HepG2 (cell line): ENCODE results near the gene ATAD3C. TPM values are rescaled to one million over a fixed set of nuclear protein-coding genes. Genes with fewer than 3 reads are reported as not detected.
A peak's percentile ranks its signal among the peaks of the same experiment; 100 is the strongest.

Experiments used
- GTF2F1 ChIP-seq: fragments of 150-350 bp; IDR thresholded peaks from 2 replicates; pipeline ENCODE4 v1.6.1; 2014; ENCODE audit warnings: low read length
- KLF13 ChIP-seq: sonication (generic); formaldehyde crosslinking; IDR thresholded peaks from 2 replicates; pipeline ENCODE4 v1.4.0; 2020; ENCODE audit warnings: mild to moderate bottlenecking, missing genetic modification reagents
- MTA1 ChIP-seq: sonication (generic); formaldehyde crosslinking; IDR thresholded peaks from 2 replicates; pipeline ENCODE4 v1.4.0; 2020; ENCODE audit warnings: missing genetic modification reagents, mild to moderate bottlenecking, borderline replicate concordance
- PAF1 ChIP-seq: IDR thresholded peaks from 2 replicates; pipeline ENCODE4 v1.6.1; 2016; ENCODE audit warnings: missing genetic modification reagents, missing compliant biosample characterization
- ZNF263 ChIP-seq: sonication (generic); formaldehyde crosslinking; IDR thresholded peaks from 2 replicates; pipeline ENCODE4 v1.4.0; 2020; ENCODE audit warnings: missing genetic modification reagents
- ZNF274 ChIP-seq: sonication (generic); formaldehyde crosslinking; IDR thresholded peaks from 2 replicates; pipeline ENCODE4 v1.5.1; 2020; ENCODE audit warnings: mild to moderate bottlenecking, missing genetic modification reagents
- ZNF552 ChIP-seq: sonication (generic); formaldehyde crosslinking; IDR thresholded peaks from 2 replicates; pipeline ENCODE4 v1.9.0; 2022; ENCODE audit warnings: missing genetic modification reagents, mild to moderate bottlenecking, borderline replicate concordance
- ZNF619 ChIP-seq: sonication (generic); formaldehyde crosslinking; IDR thresholded peaks from 2 replicates; pipeline ENCODE4 v1.4.0; 2020; ENCODE audit warnings: mild to moderate bottlenecking, missing genetic modification reagents
- ZNF629 ChIP-seq: sonication (generic); formaldehyde crosslinking; conservative IDR thresholded peaks from 2 replicates; pipeline ENCODE4 v1.5.0; 2020; ENCODE audit warnings: missing genetic modification reagents
- polyA plus RNA-seq, 8 experiments: library from polyadenylated mRNA; depleted of rRNA in 3 of 8; stranded (reverse) in 7 of 8; unstranded in 1 of 8; fragments of >200 nt; fragmentation: Illumina TruSeq in 4 of 8; extraction: Trizol in 4 of 8; gene quantifications; 2 replicates each; pipeline versions ENCODE4 v1.2.1 to v1.2.3, GENCODE V29; 2011 to 2016; ENCODE audit warnings: low read depth in 4 of 8, missing spikeins in 1 of 8, mixed read lengths in 1 of 8; ENCODE audit not compliant: insufficient read depth in 1 of 8
- total RNA-seq, 5 experiments: library from RNA; depleted of rRNA; stranded (reverse); fragments of >200 nt; fragmentation: Illumina TruSeq; extraction: Trizol; gene quantifications; 2 replicates each; pipeline ENCODE4 v1.2.3, GENCODE V29; 2016; ENCODE audit warnings: low read depth in 1 of 5
- TF ChIP-seq, protein P1 (sequence below): sonication (generic); formaldehyde crosslinking; IDR thresholded peaks from 2 replicates; pipeline ENCODE4 v1.4.0; 2020; ENCODE audit warnings: missing genetic modification reagents
- TF ChIP-seq, protein P2 (sequence below): IDR thresholded peaks from 2 replicates; pipeline ENCODE4 v1.6.1; 2016; ENCODE audit warnings: low read depth
- TF ChIP-seq, protein P3 (sequence below): sonication (generic); formaldehyde crosslinking; IDR thresholded peaks from 2 replicates; pipeline ENCODE4 v1.8.0; 2022; ENCODE audit warnings: missing genetic modification reagents, low read depth, mild to moderate bottlenecking, borderline replicate concordance
- TF ChIP-seq, protein P4 (sequence below): sonication (generic); formaldehyde crosslinking; conservative IDR thresholded peaks from 2 replicates; pipeline ENCODE4 v1.8.0; 2022; ENCODE audit warnings: low read depth, missing genetic modification reagents
- TF ChIP-seq, protein P5 (sequence below): sonication (generic); formaldehyde crosslinking; IDR thresholded peaks from 2 replicates; pipeline ENCODE4 v1.4.0; 2020; ENCODE audit warnings: mild to moderate bottlenecking, missing genetic modification reagents

Gene ATAD3C
- total and polyA plus RNA-seq, 2 of the 13 experiments (the other 11 are each of a cell fraction or from before 2014, with no cell fraction given), result 2.4 to 3.2 TPM

DNA sequence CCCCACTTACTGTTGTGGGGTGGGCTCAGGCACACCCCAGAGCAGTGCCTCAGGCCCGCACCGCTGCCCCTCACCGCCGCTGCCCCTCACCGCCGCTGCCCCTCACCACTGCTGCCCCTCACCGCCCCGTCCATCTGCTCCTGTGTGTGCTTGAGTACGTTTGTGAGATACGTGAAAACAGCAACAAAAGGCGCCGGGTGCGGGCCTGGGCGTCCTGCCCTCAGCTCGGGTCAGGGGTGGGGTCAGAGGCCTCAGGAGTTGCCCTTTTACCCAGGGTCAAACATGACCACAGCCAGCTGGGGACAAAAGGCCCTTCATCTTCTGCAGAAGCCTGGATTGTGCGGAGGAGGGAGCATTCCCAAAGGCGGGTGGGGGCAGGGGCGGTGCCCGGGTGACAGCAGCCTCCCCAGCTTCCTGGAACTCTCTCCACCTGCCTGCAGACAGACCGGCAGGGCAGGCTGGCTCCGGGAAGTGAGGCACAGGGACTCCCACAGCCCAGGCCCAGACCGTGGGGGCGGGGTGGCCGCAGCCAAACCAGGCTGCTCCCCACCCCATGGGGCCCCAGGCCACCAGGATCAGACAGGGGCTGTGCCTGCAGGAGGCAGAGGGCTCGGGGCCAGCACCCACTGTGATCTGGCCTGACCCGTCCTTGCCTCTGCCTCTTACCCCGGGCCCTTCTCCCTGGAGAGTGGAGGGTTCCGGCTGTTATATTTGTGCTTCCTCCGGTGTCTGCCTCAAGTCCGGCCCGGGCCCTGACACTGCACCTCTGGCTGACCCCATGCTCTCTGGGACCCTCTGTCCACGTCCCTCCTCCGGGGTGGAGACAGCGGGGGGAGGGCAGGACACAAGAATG lies 16.3 kb upstream of the ATAD3C start (continued):
- TF ChIP-seq, protein P1, sequence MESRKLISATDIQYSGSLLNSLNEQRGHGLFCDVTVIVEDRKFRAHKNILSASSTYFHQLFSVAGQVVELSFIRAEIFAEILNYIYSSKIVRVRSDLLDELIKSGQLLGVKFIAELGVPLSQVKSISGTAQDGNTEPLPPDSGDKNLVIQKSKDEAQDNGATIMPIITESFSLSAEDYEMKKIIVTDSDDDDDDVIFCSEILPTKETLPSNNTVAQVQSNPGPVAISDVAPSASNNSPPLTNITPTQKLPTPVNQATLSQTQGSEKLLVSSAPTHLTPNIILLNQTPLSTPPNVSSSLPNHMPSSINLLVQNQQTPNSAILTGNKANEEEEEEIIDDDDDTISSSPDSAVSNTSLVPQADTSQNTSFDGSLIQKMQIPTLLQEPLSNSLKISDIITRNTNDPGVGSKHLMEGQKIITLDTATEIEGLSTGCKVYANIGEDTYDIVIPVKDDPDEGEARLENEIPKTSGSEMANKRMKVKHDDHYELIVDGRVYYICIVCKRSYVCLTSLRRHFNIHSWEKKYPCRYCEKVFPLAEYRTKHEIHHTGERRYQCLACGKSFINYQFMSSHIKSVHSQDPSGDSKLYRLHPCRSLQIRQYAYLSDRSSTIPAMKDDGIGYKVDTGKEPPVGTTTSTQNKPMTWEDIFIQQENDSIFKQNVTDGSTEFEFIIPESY (CRISPR knock-in tag), result no peak
- TF ChIP-seq GTF2F1 (no peak), MTA1 (CRISPR knock-in tag) (peak; percentile 39; the same call in 1 of the 2 replicates), ZNF552 (CRISPR knock-in tag) (peak; percentile 86), ZNF619 (CRISPR knock-in tag) (no peak; the same call in 1 of the 2 replicates), ZNF263 (CRISPR knock-in tag) (peak; percentile 72), PAF1 (CRISPR knock-in tag) (peak; percentile 40), ZNF629 (CRISPR knock-in tag) (no peak), KLF13 (CRISPR knock-in tag) (0 out of 2 replicates have a peak, but pooled peaks have one; percentile 21), ZNF274 (CRISPR knock-in tag) (peak; percentile 68; the same call in 1 of the 2 replicates)
- TF ChIP-seq, protein P2, sequence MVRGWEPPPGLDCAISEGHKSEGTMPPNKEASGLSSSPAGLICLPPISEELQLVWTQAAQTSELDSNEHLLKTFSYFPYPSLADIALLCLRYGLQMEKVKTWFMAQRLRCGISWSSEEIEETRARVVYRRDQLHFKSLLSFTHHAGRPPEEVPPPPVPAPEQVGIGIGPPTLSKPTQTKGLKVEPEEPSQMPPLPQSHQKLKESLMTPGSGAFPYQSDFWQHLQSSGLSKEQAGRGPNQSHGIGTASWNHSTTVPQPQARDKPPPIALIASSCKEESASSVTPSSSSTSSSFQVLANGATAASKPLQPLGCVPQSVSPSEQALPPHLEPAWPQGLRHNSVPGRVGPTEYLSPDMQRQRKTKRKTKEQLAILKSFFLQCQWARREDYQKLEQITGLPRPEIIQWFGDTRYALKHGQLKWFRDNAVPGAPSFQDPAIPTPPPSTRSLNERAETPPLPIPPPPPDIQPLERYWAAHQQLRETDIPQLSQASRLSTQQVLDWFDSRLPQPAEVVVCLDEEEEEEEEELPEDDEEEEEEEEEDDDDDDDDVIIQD (CRISPR knock-in tag), result peak; percentile 11; the same call in 1 of the 2 replicates
- TF ChIP-seq, protein P3, sequence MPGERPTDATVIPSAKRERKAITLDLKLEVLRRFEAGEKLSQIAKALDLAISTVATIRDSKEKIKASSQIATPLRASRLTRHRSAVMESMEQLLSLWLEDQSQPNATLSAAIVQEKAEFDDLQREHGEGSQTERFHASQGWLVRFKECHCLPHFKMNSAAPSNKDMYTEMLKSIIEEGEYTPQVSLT, result no peak
- TF ChIP-seq, protein P4, sequence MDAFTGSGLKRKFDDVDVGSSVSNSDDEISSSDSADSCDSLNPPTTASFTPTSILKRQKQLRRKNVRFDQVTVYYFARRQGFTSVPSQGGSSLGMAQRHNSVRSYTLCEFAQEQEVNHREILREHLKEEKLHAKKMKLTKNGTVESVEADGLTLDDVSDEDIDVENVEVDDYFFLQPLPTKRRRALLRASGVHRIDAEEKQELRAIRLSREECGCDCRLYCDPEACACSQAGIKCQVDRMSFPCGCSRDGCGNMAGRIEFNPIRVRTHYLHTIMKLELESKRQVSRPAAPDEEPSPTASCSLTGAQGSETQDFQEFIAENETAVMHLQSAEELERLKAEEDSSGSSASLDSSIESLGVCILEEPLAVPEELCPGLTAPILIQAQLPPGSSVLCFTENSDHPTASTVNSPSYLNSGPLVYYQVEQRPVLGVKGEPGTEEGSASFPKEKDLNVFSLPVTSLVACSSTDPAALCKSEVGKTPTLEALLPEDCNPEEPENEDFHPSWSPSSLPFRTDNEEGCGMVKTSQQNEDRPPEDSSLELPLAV (CRISPR knock-in tag), result no peak
- TF ChIP-seq, protein P5, sequence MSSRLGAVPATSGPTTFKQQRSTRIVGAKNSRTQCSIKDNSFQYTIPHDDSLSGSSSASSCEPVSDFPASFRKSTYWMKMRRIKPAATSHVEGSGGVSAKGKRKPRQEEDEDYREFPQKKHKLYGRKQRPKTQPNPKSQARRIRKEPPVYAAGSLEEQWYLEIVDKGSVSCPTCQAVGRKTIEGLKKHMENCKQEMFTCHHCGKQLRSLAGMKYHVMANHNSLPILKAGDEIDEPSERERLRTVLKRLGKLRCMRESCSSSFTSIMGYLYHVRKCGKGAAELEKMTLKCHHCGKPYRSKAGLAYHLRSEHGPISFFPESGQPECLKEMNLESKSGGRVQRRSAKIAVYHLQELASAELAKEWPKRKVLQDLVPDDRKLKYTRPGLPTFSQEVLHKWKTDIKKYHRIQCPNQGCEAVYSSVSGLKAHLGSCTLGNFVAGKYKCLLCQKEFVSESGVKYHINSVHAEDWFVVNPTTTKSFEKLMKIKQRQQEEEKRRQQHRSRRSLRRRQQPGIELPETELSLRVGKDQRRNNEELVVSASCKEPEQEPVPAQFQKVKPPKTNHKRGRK, result no peak
